T-helper 1 cell treated with Interleukin-12 subunit alpha and Interleukin-12 subunit beta and Interleukin-4 antibody, amounts not matched to agents 30 μg/mL and 1 μg/mL, for 36 hours (primary cell): ENCODE results near the gene CSNK1G1.
"Not testable (repeated sequence)": the region's sequence is repeated elsewhere in the genome, so short reads cannot be mapped to it uniquely, and the experiment has no call there.

ENCODE experiments used
- H3K27ac Mint-ChIP-seq: one replicate; pipeline ENCODE4 v1.8.0; 2021; ENCODE audit warnings: mild to moderate bottlenecking, mixed read lengths
- H3K27me3 Mint-ChIP-seq: one replicate; pipeline ENCODE4 v1.8.0; 2021; ENCODE audit warnings: low read depth, mixed read lengths
- H3K36me3 Mint-ChIP-seq: one replicate; pipeline ENCODE4 v1.8.0; 2021; ENCODE audit warnings: low read depth, mixed read lengths
- H3K4me1 Mint-ChIP-seq: one replicate; pipeline ENCODE4 v1.8.0; 2021; ENCODE audit warnings: low read depth, mixed read lengths
- H3K4me3 Mint-ChIP-seq: one replicate; pipeline ENCODE4 v1.8.0; 2021; ENCODE audit warnings: mild to moderate bottlenecking, moderate library complexity, mixed read lengths
- H3K9me3 Mint-ChIP-seq: one replicate; pipeline ENCODE4 v1.8.0; 2021; ENCODE audit warnings: mixed read lengths

Gene CSNK1G1

DNA sequence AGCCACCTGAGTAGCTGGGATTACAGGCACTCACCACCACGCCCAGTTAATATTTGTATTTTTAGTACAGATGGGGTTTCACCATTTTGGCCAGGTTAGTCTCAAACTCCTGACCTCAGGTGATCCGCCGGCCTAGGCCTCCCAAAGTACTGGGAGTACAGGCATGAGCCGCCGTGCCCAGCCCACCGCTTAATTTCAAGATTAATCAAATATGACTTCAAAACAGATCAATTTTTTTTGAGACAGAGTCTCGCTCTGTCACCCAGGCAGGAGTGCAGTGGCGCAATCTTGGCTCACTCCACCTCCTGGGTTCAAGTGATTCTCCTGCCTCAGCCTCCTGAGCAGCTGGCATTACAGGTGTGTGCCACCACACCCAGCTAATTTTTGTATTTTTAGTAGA, 15.4 kb upstream of the CSNK1G1 start:
- H3K27me3 Mint-ChIP-seq, H3K9me3 Mint-ChIP-seq: not testable (repeated sequence)
- H3K36me3 Mint-ChIP-seq: peaks cover 16% of the 10 kb centered on the region

DNA sequence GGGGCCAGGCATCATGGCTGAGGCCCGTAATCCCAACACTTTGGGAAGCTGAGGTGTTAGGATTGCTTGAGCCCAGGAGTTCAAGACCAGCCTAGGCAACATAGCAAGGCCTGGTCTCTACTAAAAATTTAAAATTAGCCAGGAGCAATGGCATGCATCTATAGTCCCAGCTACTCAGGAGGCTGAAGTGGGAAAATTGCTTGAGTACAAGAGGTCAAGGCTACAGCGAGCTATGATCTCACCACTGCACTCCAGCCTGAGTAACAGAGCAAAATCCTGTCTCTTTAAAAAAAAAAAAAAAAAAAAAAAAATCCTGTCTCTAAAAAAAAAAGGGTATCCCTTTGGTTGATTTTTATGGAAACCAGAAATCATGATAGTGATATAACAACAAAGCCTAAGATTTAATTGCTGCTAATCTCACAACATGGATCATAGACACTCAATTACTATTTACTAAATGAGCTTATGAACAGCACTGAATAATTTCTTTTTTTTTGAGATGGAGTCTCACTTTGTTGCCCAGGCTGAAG, 13.2 kb upstream of the CSNK1G1 start:
- no peak overlapping the region for H3K4me3 Mint-ChIP-seq
- H3K4me1 Mint-ChIP-seq: peaks cover 8% of the 10 kb centered on the region
- H3K27ac Mint-ChIP-seq: no peak overlapping the region
- no peaks in the 10 kb centered on the region for H3K9me3 Mint-ChIP-seq
- H3K36me3 Mint-ChIP-seq: peaks cover 12% of the 10 kb centered on the region
- H3K27me3 Mint-ChIP-seq: no peaks in the 10 kb centered on the region

More for the DNA sequence above, 15.4 kb upstream of the CSNK1G1 start:
- not testable (repeated sequence) for H3K4me3 Mint-ChIP-seq, H3K4me1 Mint-ChIP-seq, H3K27ac Mint-ChIP-seq

DNA sequence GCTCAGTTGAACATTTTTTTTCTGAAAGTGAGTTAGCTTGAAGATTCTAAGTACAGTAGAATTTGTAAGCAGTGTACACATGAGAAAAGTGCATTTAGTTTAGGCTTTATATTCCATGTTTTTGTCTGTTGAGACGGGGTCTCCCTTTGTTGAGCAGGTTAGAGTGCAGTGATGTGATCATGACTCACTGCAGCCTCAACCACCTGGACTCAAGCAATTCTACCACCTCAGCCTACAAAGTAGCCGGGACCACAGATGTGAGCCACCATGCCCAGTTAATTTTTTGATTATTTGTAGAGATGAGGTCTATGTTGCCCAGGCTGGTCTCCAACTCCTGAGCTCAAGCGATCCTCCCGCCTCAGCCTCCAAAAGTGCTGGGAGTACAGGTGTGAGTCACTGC, 5.3 kb upstream of the CSNK1G1 start:
- Mint-ChIP-seq H3K27me3 (no peaks in the 10 kb centered on the region), H3K4me3 (no peak overlapping the region), H3K9me3 (no peaks in the 10 kb centered on the region), H3K27ac (no peak overlapping the region), H3K4me1 (peaks cover 5% of the 10 kb centered on the region), H3K36me3 (peaks cover 3% of the 10 kb centered on the region)

DNA sequence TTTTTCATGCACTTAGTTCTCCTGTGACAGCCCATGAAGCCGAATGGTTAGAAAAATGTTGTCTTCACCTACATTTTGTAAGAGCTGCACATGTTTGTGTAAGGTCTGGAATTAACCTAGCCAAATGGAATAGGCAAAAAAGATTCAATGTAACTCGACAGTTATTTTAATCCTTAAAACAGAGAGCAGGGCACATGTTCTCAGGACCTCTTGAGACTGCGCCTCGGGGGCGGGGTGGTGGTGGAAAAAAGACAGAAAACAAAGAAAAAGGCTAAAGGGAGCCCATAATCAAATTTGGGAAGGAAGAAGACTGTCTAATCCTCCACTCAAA, 702 bp upstream of the CSNK1G1 start:
- Mint-ChIP-seq H3K36me3 (peaks cover 2% of the 10 kb centered on the region), H3K4me3 (peak overlapping the region; percentile 91), H3K27ac (peak overlapping the region; percentile 74), H3K27me3 (no peaks in the 10 kb centered on the region), H3K9me3 (no peaks in the 10 kb centered on the region), H3K4me1 (peaks cover 16% of the 10 kb centered on the region)

DNA sequence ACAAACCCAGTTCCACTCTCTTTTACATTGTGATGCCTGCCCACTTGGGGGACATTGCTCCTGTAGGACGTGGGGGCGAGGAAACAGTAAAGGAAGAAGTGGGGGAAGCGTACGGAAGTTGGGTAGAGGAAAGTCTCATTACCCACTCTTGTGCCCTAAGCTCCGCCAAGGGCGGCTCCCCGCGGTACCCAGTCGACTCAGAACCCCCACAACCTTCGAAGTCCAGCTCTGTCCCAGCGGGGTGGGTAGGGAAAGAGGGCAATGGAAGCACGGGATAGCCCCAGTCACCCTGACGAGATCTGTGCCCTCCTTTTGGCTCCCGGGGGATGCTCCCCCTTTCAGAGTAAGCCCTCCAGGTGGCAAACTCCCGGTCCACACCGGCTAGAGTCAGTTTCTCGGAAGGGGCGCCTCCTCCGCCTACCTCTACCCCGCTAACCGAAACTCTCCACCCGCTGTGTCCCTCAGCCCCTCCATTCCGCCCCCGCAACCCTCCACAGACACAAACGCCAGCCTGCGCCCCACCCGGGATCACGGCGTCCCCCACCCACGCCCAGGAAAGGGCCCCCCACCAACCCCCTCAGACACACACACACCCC, 527 bp downstream of the CSNK1G1 start:
- Mint-ChIP-seq H3K4me1 (peaks cover 19% of the 10 kb centered on the region), H3K9me3 (no peaks in the 10 kb centered on the region), H3K27ac (peak overlapping the region; percentile 74), H3K36me3 (peaks cover 2% of the 10 kb centered on the region), H3K4me3 (peak overlapping the region; percentile 91), H3K27me3 (no peaks in the 10 kb centered on the region)

DNA sequence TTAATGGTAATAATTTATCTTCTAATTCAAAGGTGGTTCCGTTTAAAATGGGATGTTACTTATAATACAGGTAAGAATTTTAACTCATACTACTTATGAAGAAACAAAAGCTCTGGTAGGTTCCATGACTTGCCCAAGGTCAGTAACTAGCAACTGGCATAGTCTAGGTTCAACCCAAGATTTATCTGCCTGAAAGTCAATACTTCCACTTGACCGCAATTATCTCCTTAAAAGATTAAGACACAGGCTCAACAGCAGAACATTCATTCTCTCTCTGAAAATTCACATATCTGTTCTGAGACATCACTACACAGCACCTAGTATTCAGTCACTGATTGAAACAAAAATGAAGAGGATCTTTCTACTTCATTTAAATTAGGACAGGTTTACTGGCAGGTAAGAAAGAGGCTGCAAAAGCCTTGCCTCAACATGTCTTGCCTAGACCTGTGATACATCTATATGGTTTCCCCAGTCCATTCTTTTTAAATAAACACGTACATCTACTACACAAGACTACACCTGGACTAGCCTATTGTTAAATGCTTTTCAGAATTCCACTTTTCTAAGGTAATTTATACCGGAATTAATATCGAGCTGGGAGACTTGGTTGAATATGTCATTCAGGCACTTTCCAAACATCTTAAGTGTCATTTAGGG, 1.2 kb downstream of the CSNK1G1 start:
- Mint-ChIP-seq H3K4me1 (peaks cover 19% of the 10 kb centered on the region), H3K4me3 (peak overlapping the region; percentile 91), H3K9me3 (no peaks in the 10 kb centered on the region), H3K27ac (peak overlapping the region; percentile 74), H3K36me3 (peaks cover 2% of the 10 kb centered on the region), H3K27me3 (no peaks in the 10 kb centered on the region)

DNA sequence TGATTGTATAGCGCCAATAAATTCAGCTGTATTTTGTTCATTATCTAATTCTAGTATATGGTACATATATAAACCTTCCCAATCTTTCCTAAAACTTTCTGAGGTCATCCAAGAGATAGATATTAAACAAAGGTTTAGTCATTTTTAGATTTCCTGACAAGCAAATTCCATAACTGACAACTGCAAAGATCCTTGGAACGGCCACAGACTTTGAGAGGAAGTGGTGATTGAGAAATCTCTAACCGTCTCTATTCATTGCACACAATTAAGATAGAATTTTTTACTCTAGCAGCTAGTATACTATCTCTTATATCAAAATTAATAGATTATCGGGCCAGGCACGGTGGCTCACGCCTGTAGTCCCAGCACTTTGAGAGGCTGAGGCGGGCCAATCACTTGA, 4.7 kb downstream of the CSNK1G1 start:
- Mint-ChIP-seq H3K27me3 (no peaks in the 10 kb centered on the region), H3K9me3 (no peaks in the 10 kb centered on the region), H3K36me3 (peaks cover 13% of the 10 kb centered on the region), H3K4me3 (no peak overlapping the region), H3K27ac (no peak overlapping the region), H3K4me1 (peaks cover 16% of the 10 kb centered on the region)

DNA sequence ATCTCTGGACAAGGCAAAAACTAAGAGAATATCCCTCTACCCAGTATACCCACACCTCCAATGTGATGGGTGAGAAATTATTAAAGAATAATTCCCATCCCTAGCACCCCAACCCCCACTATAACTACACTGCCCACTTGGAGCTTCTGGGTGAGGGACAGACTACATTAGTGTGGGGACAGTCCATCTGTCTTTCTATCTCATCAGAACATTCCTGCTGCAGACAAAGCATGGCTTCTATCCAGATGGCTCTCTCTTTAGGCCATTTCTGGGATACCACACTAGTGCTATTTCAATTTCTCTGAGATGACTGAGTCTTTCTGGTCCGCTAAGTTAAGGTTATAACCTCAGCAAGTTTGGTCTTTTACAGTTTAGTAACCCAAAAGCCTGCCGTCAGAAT, 6.6 kb downstream of the CSNK1G1 start:
- Mint-ChIP-seq H3K4me1 (peaks cover 5% of the 10 kb centered on the region), H3K27ac (no peak overlapping the region), H3K36me3 (peaks cover 11% of the 10 kb centered on the region), H3K27me3 (no peaks in the 10 kb centered on the region), H3K9me3 (no peaks in the 10 kb centered on the region), H3K4me3 (no peak overlapping the region)

DNA sequence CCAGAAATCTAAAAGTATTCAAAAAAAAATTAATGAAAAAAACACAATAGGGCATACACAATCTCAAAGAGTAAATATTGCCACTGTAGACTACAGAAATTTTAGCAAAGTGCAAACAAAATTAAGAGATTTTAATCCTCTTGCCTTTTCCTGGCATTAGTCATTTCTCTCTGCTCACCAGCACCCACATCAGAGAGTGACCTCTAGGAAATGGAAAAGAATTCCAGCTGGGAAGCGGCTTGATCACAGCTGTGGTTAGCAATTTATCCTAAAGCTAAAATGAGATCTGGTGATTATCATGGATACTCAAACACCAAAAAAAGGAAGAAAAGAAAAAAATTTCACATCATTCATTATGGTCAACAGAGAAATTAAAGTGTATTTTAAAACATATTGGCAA, 7.5 kb downstream of the CSNK1G1 start:
- H3K27me3 Mint-ChIP-seq: no peaks in the 10 kb centered on the region
- H3K27ac Mint-ChIP-seq: no peak overlapping the region
- H3K4me1 Mint-ChIP-seq: peaks cover 5% of the 10 kb centered on the region
- no peaks in the 10 kb centered on the region for H3K9me3 Mint-ChIP-seq
- no peak overlapping the region for H3K4me3 Mint-ChIP-seq
- peaks cover 12% of the 10 kb centered on the region for H3K36me3 Mint-ChIP-seq

DNA sequence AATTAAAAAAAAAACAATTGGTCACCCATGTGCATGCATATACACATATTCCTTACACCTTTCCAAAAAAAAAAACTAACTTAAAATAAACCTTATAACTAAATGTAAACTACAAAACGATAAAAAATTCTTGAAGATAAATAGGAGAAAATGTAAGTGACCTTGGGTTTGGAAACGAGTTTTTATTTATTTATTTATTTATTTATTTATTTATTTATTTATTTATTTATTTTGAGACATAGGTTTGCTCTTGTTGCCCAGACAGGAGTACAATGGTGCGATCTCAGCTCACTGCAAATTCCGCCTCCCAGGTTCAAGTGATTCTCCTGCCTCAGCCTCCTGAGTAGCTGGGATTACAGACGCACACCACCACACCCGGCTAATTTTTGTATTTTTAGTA, 9.7 kb downstream of the CSNK1G1 start:
- H3K27me3 Mint-ChIP-seq, H3K27ac Mint-ChIP-seq, H3K4me3 Mint-ChIP-seq, H3K4me1 Mint-ChIP-seq, H3K9me3 Mint-ChIP-seq: not testable (repeated sequence)
- peaks cover 23% of the 10 kb centered on the region for H3K36me3 Mint-ChIP-seq

DNA sequence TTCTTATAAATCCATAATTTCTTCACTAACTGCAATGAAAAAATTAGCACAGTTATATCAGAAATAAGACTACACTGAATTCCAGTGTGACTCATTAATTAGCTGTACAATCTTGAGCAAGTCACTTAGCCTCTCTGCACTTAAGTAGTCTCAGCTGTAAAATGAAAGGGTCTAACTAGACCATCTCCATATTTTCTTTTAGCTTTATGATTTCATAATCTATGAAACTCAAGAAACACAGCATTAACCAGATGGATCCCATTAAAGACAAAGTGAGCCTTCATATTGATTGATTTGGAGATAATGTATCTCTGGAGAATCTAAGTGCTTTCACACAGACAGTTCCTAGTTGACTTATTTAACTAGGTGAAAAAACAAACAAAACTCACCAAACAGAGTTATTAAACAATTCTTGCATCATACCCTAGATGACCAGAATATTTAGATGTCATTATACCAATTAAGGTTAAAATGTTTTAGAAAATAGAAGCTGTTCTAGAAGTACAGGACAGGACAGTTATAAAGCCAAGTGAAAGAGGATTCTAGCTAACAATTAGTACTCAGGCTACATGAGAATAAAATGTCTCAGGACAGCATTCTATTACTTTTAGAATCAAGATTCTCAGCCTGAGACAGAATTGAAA, 11.2 kb downstream of the CSNK1G1 start:
- H3K36me3 Mint-ChIP-seq: peaks cover 23% of the 10 kb centered on the region
- no peak overlapping the region for H3K4me3 Mint-ChIP-seq
- H3K4me1 Mint-ChIP-seq: peaks cover 1% of the 10 kb centered on the region
- H3K27me3 Mint-ChIP-seq: no peaks in the 10 kb centered on the region
- H3K27ac Mint-ChIP-seq: no peak overlapping the region
- no peaks in the 10 kb centered on the region for H3K9me3 Mint-ChIP-seq

DNA sequence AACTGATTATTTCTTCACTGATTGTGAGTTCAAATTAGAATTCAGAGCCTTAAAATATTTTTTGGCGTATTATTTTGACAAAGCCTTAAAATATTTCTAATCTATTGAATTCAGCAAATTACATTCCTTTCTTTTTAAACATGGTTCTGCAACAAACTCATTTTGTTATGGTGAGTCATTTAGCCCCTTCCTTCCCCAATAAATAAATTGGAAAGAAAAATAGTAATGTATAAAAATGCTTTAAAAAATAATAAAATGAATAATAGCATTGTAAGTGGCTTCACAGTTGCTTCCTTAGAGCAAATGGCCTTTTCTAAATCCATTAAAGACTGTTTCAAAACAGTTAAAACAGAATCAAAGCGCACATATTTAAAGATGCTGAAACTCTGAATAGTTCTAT, 12.1 kb downstream of the CSNK1G1 start:
- Mint-ChIP-seq H3K27me3 (no peaks in the 10 kb centered on the region), H3K36me3 (peaks cover 22% of the 10 kb centered on the region), H3K4me1 (peaks cover 2% of the 10 kb centered on the region), H3K9me3 (no peaks in the 10 kb centered on the region), H3K4me3 (no peak overlapping the region), H3K27ac (no peak overlapping the region)

DNA sequence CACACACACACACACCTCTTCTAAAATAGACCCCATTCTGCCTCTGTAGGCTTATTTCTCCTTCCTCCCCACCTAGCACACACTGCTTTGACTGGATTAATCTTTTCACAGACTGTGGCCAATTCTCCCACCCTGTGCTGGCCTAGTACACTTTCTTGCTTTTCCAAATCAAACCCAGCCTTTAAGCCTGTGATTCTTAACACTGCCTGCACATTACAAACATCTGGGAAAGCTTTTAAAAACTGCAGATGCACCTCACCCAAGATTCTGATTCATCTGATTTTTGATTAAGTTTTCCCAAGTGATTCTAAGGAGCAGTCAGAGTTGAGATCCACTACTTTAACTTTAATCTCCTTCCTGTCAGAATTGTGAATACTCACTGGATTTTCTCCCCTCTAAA, 12.8 kb downstream of the CSNK1G1 start:
- Mint-ChIP-seq H3K27ac (no peak overlapping the region), H3K36me3 (peaks cover 25% of the 10 kb centered on the region), H3K9me3 (no peaks in the 10 kb centered on the region), H3K4me1 (peaks cover 3% of the 10 kb centered on the region), H3K4me3 (no peak overlapping the region), H3K27me3 (no peaks in the 10 kb centered on the region)

DNA sequence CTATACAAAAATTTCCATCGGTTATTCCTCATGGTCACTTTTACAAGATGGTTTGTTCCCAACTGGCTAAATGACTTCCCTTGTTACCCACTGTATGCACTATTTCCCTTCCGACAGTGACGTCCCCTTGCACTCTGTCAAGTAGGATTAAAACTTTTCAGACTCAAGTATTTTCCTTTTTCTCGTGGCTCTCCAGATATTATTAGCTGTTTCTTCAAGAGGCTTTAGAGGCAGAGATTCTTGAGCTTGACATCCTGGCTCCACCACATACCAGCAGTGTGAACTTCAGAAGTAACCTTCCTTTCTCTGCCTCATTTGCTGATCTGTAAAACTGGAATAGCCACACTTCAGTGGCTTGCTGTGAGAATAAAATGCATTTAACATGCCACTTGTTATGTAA, 14.0 kb downstream of the CSNK1G1 start:
- H3K36me3 Mint-ChIP-seq: peaks cover 20% of the 10 kb centered on the region
- no peak overlapping the region for H3K4me3 Mint-ChIP-seq
- peaks cover 5% of the 10 kb centered on the region for H3K4me1 Mint-ChIP-seq
- no peaks in the 10 kb centered on the region for H3K9me3 Mint-ChIP-seq
- H3K27me3 Mint-ChIP-seq: no peaks in the 10 kb centered on the region
- H3K27ac Mint-ChIP-seq: no peak overlapping the region

DNA sequence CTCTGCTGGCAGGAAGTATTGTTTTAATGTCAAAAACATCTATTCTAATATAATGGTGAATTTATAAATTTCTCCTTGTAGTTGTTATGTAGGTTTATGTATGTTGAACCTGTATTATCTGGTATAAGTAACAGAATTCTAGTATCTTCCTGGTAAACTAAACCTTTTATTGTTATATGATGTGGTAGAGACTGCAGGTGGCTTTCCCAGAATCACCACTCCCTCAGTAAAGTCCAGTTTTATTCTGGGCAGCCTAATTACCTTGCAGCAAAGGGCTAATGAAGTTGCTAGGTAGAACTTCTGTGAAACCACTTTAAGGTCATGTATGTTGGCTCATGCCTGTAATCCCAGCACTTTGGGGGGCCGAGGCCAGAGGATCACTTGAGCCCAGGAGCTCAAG, 15.6 kb downstream of the CSNK1G1 start:
- Mint-ChIP-seq H3K27me3 (no peaks in the 10 kb centered on the region), H3K27ac (no peak overlapping the region)

More for the DNA sequence above, 15.6 kb downstream of the CSNK1G1 start:
- no peaks in the 10 kb centered on the region for H3K9me3 Mint-ChIP-seq
- H3K36me3 Mint-ChIP-seq: peaks cover 16% of the 10 kb centered on the region
- no peak overlapping the region for H3K4me3 Mint-ChIP-seq
- peaks cover 10% of the 10 kb centered on the region for H3K4me1 Mint-ChIP-seq
